Spinal cord (tissue), 4 donors: ENCODE measurements around the gene KLHL8. TPM values are rescaled to one million over a fixed set of nuclear protein-coding genes. Genes with fewer than 3 reads are reported as not detected.

ENCODE experiments used
- polyA plus RNA-seq, 2 donors: library from polyadenylated mRNA; unstranded; fragments of 120-200 nt; gene quantifications; one replicate each; pipeline ENCODE4 v1.2.1, GENCODE V29; 2013; ENCODE audit not compliant: insufficient read length in 2 of 2
- total RNA-seq, 2 donors: library from RNA; depleted of rRNA in 1 of 2; stranded (reverse); fragments of 120-200 nt in 1 of 2; fragments of >200 nt in 1 of 2; gene quantifications; one replicate each; pipeline versions ENCODE4 v1.2.3 to v1.2.4, GENCODE V29; 2013 to 2014

Gene KLHL8
- total and polyA plus RNA-seq, 4 donors: 13.9 to 36.8 (median 16.9) TPM

Other genes with a start within 250 kb of the KLHL8 start
- gene HSD17B13, start 102.3 kb upstream of the KLHL8 start, total RNA-seq: 1 to 10 TPM in 1 of 2 donors, under 1 TPM in 1; 0.33 to 1.5 TPM
- gene HSD17B13, start 102.3 kb upstream of the KLHL8 start, polyA plus RNA-seq: 1 to 10 TPM in 1 of 2 donors, under 1 TPM in 1; 0.89 to 1.4 TPM
- gene HSD17B11, start 170.6 kb upstream of the KLHL8 start, total RNA-seq: 10 to 100 TPM; 33.3 to 59.5 TPM
- 10 to 100 TPM; 22.8 to 26.0 TPM for gene HSD17B11, start 170.6 kb upstream of the KLHL8 start, polyA plus RNA-seq
- 10 to 100 TPM; 21.3 to 21.7 TPM for gene NUDT9, start 202.0 kb upstream of the KLHL8 start, total RNA-seq
- gene NUDT9, start 202.0 kb upstream of the KLHL8 start, polyA plus RNA-seq: 10 to 100 TPM; 40.8 to 44.8 TPM